WTC11 (cell line): ENCODE measurements around the gene ZNF358. TPM values are rescaled to one million over a fixed set of nuclear protein-coding genes. Genes with fewer than 3 reads are reported as not detected.

Experiments used
- ATAC-seq: fragments of 200-7000 bp; cut with Tn5 transposase; 2 replicates; pipeline ENCODE4 v1.10.0; 2021; ENCODE audit warnings: mild to moderate bottlenecking, moderate library complexity
- CTCF ChIA-PET: fragments of 300-600 bp; sonication (Branson Sonifier 250); formaldehyde crosslinking; loops from one replicate; lab custom pipeline; 2021; ENCODE audit warnings: antibody characterized with exemption; lab: Charles Lee
- POLR2A ChIA-PET: fragments of 350-600 bp; sonication (Branson Sonifier 250); formaldehyde crosslinking; loops from one replicate; lab custom pipeline; 2021; ENCODE audit warnings: antibody characterized with exemption; lab: Charles Lee
- DNase-seq: peaks from one replicate; pipeline ENCODE4 v3.0.0; 2021; ENCODE audit warnings: low spot score
- H3K27ac Mint-ChIP-seq: 2 replicates; pipeline ENCODE4 v1.8.0; 2021; ENCODE audit warnings: mixed read lengths
- H3K27me3 Mint-ChIP-seq: 2 replicates; pipeline ENCODE4 v1.8.0; 2021; ENCODE audit warnings: low read depth, mild to moderate bottlenecking, moderate library complexity, mixed read lengths
- H3K36me3 Mint-ChIP-seq: 2 replicates; pipeline ENCODE4 v1.8.0; 2021; ENCODE audit warnings: mixed read lengths
- H3K4me1 Mint-ChIP-seq: 2 replicates; pipeline ENCODE4 v1.8.0; 2022; ENCODE audit warnings: mixed read lengths
- H3K4me3 Mint-ChIP-seq: 2 replicates; pipeline ENCODE4 v1.8.0; 2021; ENCODE audit warnings: mild to moderate bottlenecking, moderate library complexity, mixed read lengths
- H3K9me3 Mint-ChIP-seq: 2 replicates; pipeline ENCODE4 v1.8.0; 2021; ENCODE audit warnings: mixed read lengths
- CREM ChIP-seq: sonication (generic); formaldehyde crosslinking; IDR thresholded peaks from 2 replicates; pipeline ENCODE4 v1.8.1; 2022; ENCODE audit warnings: mild to moderate bottlenecking, missing genetic modification reagents, moderate library complexity
- ELF4 ChIP-seq: sonication (generic); formaldehyde crosslinking; IDR thresholded peaks from 2 replicates; pipeline ENCODE4 v1.8.1; 2022; ENCODE audit warnings: low read depth, mild to moderate bottlenecking, moderate library complexity, missing genetic modification reagents
- ETV6 ChIP-seq: sonication (generic); formaldehyde crosslinking; IDR thresholded peaks from 2 replicates; pipeline ENCODE4 v1.8.1; 2022; ENCODE audit warnings: mild to moderate bottlenecking, missing genetic modification reagents
- IRF1 ChIP-seq: sonication (generic); formaldehyde crosslinking; IDR thresholded peaks from 2 replicates; pipeline ENCODE4 v1.8.0; 2023; ENCODE audit warnings: missing genetic modification reagents
- MAX ChIP-seq: sonication (generic); formaldehyde crosslinking; IDR thresholded peaks from 2 replicates; pipeline ENCODE4 v1.8.0; 2022; ENCODE audit warnings: mild to moderate bottlenecking, missing genetic modification reagents
- MYBL2 ChIP-seq: sonication (generic); formaldehyde crosslinking; IDR thresholded peaks from 2 replicates; pipeline ENCODE4 v1.8.1; 2023; ENCODE audit warnings: mild to moderate bottlenecking, moderate library complexity, missing genetic modification reagents
- PRDM15 ChIP-seq: sonication (generic); formaldehyde crosslinking; IDR thresholded peaks from 2 replicates; pipeline ENCODE4 v1.8.0; 2022; ENCODE audit warnings: missing genetic modification reagents
- ZNF532 ChIP-seq: fragments of 250-450 bp; sonication (Bioruptor Pico); IDR thresholded peaks from 2 replicates; pipeline ENCODE4 v1.9.0; 2021; ENCODE audit warnings: mild to moderate bottlenecking, borderline replicate concordance
- total RNA-seq: library from RNA; stranded (reverse); gene quantifications from 3 replicates; pipeline ENCODE4 v1.2.3, GENCODE V29; 2021
- TF ChIP-seq, protein P1 (sequence below): sonication (generic); formaldehyde crosslinking; IDR thresholded peaks from 2 replicates; pipeline ENCODE4 v1.8.1; 2023; ENCODE audit warnings: mild to moderate bottlenecking, missing genetic modification reagents
- TF ChIP-seq, protein P2 (sequence below): sonication (generic); formaldehyde crosslinking; conservative IDR thresholded peaks from 2 replicates; pipeline ENCODE4 v1.8.1; 2023; ENCODE audit warnings: mild to moderate bottlenecking, low read depth, missing genetic modification reagents, moderate library complexity
- TF ChIP-seq, protein P3 (sequence below): sonication (generic); formaldehyde crosslinking; IDR thresholded peaks from 2 replicates; pipeline ENCODE4 v1.8.0; 2023; ENCODE audit warnings: mild to moderate bottlenecking, missing genetic modification reagents
- TF ChIP-seq, protein P4 (sequence below): sonication (generic); formaldehyde crosslinking; IDR thresholded peaks from 2 replicates; pipeline ENCODE4 v1.8.1; 2022; ENCODE audit warnings: low read depth, mild to moderate bottlenecking, moderate library complexity, missing genetic modification reagents, borderline replicate concordance

ZNF358 gene
- total RNA-seq, 1 experiment from 2014 or later = 37.5 TPM

- DNase-seq (no peak), ATAC-seq (peak; percentile 8; the same call in 1 of the 2 replicates)
- CTCF ChIA-PET = interaction anchor here (0.5 to 3.3 kb wide), 7 partner anchors 10 to 345 kb away, joined by 3 to 16 read pairs (median 5); a partner anchor contains a TSS
- peak overlapping the region; percentile 79 for H3K4me3 Mint-ChIP-seq
- POLR2A ChIA-PET = interaction anchor here (0.8 to 2.0 kb wide), 4 partner anchors 10 to 36 kb away, joined by 3 to 9 read pairs (median 4); partner anchors contain the start of gene PNPLA6
- no peaks in the 10 kb centered on the region for H3K36me3 Mint-ChIP-seq
- TF ChIP-seq, protein P1, sequence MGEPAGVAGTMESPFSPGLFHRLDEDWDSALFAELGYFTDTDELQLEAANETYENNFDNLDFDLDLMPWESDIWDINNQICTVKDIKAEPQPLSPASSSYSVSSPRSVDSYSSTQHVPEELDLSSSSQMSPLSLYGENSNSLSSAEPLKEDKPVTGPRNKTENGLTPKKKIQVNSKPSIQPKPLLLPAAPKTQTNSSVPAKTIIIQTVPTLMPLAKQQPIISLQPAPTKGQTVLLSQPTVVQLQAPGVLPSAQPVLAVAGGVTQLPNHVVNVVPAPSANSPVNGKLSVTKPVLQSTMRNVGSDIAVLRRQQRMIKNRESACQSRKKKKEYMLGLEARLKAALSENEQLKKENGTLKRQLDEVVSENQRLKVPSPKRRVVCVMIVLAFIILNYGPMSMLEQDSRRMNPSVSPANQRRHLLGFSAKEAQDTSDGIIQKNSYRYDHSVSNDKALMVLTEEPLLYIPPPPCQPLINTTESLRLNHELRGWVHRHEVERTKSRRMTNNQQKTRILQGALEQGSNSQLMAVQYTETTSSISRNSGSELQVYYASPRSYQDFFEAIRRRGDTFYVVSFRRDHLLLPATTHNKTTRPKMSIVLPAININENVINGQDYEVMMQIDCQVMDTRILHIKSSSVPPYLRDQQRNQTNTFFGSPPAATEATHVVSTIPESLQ (CRISPR knock-in tag) = no peak
- TF ChIP-seq, protein P2, sequence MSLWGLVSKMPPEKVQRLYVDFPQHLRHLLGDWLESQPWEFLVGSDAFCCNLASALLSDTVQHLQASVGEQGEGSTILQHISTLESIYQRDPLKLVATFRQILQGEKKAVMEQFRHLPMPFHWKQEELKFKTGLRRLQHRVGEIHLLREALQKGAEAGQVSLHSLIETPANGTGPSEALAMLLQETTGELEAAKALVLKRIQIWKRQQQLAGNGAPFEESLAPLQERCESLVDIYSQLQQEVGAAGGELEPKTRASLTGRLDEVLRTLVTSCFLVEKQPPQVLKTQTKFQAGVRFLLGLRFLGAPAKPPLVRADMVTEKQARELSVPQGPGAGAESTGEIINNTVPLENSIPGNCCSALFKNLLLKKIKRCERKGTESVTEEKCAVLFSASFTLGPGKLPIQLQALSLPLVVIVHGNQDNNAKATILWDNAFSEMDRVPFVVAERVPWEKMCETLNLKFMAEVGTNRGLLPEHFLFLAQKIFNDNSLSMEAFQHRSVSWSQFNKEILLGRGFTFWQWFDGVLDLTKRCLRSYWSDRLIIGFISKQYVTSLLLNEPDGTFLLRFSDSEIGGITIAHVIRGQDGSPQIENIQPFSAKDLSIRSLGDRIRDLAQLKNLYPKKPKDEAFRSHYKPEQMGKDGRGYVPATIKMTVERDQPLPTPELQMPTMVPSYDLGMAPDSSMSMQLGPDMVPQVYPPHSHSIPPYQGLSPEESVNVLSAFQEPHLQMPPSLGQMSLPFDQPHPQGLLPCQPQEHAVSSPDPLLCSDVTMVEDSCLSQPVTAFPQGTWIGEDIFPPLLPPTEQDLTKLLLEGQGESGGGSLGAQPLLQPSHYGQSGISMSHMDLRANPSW (CRISPR knock-in tag) = no peak
- no peak for TF ChIP-seq ETV6
- TF ChIP-seq, protein P3, sequence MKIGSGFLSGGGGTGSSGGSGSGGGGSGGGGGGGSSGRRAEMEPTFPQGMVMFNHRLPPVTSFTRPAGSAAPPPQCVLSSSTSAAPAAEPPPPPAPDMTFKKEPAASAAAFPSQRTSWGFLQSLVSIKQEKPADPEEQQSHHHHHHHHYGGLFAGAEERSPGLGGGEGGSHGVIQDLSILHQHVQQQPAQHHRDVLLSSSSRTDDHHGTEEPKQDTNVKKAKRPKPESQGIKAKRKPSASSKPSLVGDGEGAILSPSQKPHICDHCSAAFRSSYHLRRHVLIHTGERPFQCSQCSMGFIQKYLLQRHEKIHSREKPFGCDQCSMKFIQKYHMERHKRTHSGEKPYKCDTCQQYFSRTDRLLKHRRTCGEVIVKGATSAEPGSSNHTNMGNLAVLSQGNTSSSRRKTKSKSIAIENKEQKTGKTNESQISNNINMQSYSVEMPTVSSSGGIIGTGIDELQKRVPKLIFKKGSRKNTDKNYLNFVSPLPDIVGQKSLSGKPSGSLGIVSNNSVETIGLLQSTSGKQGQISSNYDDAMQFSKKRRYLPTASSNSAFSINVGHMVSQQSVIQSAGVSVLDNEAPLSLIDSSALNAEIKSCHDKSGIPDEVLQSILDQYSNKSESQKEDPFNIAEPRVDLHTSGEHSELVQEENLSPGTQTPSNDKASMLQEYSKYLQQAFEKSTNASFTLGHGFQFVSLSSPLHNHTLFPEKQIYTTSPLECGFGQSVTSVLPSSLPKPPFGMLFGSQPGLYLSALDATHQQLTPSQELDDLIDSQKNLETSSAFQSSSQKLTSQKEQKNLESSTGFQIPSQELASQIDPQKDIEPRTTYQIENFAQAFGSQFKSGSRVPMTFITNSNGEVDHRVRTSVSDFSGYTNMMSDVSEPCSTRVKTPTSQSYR = no peak
- TF ChIP-seq MAX (CRISPR knock-in tag) = no peak
- no peak for TF ChIP-seq ZNF532 (CRISPR knock-in tag)
- TF ChIP-seq IRF1 = no peak
- no peak for TF ChIP-seq PRDM15 (CRISPR knock-in tag)
- no peak for TF ChIP-seq CREM (CRISPR knock-in tag)
- TF ChIP-seq MYBL2 (CRISPR knock-in tag) = no peak
- TF ChIP-seq, protein P4, sequence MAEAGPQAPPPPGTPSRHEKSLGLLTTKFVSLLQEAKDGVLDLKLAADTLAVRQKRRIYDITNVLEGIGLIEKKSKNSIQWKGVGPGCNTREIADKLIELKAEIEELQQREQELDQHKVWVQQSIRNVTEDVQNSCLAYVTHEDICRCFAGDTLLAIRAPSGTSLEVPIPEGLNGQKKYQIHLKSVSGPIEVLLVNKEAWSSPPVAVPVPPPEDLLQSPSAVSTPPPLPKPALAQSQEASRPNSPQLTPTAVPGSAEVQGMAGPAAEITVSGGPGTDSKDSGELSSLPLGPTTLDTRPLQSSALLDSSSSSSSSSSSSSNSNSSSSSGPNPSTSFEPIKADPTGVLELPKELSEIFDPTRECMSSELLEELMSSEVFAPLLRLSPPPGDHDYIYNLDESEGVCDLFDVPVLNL (CRISPR knock-in tag) = no peak
- TF ChIP-seq ELF4 = no peak
- H3K4me1 Mint-ChIP-seq = peaks cover 17% of the 10 kb centered on the region
- H3K27me3 Mint-ChIP-seq = peaks cover 14% of the 10 kb centered on the region
- no peaks in the 10 kb centered on the region for H3K9me3 Mint-ChIP-seq
- no peak overlapping the region for H3K27ac Mint-ChIP-seq
These were observed 430 bp downstream of the ZNF358 start for GRCh38 chr19:7516333-7516732.
